ENCODE results near the gene KDM3B.
A peak's percentile ranks its signal among the peaks of the same experiment; 100 is the strongest.

- TF ChIP-seq CTCF (conservative IDR thresholded peaks at IDR 0.05; ENCODE audit: low read length) (peak; percentile 22), EZH2phosphoT487 (IDR thresholded peaks at IDR 0.05; ENCODE audit: borderline replicate concordance) (no peak)
Measured at GRCh38 chr5:138464388-138465260, 112.1 kb downstream of the KDM3B start.
